ENCODE measurements around the gene CDHR3. TPM values are rescaled to one million over a fixed set of nuclear protein-coding genes. Genes with fewer than 3 reads are reported as not detected.
A peak's percentile ranks its signal among the peaks of the same experiment; 100 is the strongest.
"Not testable (repeated sequence)": the region's sequence is repeated elsewhere in the genome, so short reads cannot be mapped to it uniquely, and the experiment has no call there.

The CDHR3 gene, protein sequence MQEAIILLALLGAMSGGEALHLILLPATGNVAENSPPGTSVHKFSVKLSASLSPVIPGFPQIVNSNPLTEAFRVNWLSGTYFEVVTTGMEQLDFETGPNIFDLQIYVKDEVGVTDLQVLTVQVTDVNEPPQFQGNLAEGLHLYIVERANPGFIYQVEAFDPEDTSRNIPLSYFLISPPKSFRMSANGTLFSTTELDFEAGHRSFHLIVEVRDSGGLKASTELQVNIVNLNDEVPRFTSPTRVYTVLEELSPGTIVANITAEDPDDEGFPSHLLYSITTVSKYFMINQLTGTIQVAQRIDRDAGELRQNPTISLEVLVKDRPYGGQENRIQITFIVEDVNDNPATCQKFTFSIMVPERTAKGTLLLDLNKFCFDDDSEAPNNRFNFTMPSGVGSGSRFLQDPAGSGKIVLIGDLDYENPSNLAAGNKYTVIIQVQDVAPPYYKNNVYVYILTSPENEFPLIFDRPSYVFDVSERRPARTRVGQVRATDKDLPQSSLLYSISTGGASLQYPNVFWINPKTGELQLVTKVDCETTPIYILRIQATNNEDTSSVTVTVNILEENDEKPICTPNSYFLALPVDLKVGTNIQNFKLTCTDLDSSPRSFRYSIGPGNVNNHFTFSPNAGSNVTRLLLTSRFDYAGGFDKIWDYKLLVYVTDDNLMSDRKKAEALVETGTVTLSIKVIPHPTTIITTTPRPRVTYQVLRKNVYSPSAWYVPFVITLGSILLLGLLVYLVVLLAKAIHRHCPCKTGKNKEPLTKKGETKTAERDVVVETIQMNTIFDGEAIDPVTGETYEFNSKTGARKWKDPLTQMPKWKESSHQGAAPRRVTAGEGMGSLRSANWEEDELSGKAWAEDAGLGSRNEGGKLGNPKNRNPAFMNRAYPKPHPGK
- 0.60 and 1.1 TPM in 2 replicates for total RNA-seq

DNA sequence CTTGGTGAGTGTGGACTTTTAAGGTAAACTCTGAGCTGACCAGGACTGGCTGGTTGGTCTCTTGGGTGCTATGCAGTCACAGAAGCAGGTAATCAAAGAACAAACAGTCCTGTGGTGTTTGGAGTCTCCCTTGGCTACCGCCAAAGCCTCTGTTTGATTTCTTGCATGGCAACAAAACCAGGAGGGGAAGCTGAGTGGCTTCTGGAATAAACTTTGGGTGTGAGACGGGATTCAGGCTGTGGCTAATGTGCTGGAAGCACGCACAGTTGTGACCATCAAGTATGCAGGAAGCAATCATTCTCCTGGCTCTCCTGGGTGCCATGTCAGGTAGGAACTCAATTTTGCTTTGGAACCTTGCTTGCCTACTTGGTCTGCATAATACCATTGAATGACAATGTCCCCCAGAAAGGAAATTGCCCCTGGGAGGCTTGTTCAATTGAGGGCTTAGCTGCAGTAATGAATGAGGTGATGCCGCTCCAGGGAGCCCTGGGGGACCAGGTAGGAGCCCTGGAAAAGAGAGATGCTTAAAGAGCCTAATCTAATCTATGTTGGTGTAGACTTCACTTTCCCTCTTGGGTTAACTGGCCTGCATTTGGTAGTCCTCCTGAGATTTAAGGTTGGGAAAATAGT, at the start of gene CDHR3:
Gene CDHR3, plus strand, starts transcription at position 227 of the 630 bp plus-strand sequence. Its CDS starts 55 bp downstream, at position 282.
- no peak for DNase-seq (ENCODE audit: low read depth in 2 of 2)

DNA sequence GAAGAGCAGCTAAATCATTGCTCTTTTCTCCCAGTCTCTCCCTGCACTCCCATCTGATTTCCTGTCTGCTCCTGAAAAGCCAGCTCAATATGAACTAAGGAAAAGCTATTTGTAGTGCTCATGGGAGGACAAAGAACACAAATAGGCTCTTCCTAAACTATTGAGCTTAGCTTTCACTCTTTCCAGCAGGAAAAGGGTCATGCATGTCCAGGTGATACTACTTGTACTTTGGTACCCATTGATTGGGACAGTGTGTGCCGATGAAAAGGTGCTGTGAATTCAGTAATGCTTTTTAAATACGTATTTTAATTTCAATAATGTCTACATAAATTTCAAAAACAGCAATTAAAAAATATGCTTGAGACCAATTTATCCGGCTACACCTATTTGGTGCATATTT, 49.1 kb upstream of the CDHR3 start:
- DNase-seq (ENCODE audit: low read depth in 2 of 2), result no peak

DNA sequence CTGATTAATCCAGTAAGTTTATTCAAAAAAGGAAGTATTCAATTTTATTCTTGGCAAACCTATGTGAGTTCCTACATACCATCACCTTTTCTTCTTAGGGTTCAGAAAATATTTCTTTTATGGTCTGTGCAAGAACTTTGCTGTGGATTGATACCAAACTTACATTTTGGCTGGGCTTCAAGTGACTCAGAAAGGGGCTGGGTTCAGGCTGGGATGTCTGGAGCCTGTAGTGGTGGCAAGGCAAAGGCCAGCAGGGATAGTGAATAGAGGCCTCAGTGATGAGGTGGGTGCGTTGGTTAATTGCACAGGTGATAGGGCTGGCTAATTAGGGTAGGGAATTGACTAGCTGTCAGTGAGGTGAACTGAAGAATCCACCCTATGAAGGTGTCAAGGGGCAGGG, 46.5 kb upstream of the CDHR3 start:
- DNase-seq (ENCODE audit: low read depth in 2 of 2), result no peak

DNA sequence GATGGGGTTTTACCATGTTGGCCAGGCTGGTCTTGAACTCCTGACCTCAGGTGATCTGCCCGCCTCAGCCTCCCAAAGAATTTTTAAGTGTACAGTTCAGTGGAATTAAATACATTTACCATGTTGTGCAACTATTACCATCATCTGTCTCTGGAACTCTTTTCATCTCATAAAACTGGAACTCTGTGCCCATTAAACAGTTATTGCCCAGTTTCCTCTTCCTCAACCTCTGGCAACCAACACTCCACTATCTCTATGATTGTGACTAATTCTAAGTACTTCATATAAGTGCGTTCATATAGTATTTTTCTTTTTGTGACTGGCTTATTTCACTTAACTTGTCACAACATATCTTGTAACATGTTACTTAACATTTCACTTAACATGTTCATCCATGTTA, 45.4 kb upstream of the CDHR3 start:
- DNase-seq (ENCODE audit: low read depth in 2 of 2), result no peak

DNA sequence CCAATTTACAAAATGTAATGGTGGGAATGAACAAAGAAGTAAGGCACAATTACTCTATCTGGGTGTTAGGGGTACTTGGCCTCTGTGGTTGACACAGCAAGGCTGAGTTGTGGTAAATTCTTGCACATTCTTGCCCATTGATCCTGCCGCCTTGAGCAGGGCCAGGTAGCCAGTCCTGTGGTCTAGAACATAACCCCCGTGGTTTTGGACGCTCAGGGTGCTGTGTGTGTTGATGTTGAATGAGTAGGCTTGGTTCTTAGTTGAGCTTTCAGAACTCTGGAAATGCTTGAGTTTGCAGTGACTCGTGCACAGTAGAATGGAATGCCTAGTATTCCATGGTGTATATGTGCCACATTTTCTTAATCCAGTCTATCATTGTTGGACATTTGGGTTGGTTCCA, 42.3 kb upstream of the CDHR3 start:
- no peak for DNase-seq (ENCODE audit: low read depth in 2 of 2)

DNA sequence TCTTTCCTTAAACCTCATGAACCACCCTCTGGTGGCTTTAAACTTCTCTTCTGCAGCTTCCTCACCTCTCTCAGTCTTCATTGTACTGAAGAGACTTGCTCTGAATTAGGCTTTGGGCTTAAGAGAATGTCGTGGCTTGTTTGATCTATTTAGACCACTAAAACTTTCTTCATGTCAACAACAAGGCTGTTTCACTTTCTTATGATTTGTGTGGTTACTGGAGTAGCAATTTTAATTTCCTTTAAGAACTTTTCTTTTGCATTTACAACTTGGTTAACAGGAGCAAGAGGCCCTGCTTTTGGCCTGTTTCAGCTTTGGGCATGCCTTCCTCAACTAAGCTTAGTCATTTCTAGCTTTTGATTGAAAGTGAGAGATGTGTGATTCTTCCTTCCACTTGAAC, 38.1 kb upstream of the CDHR3 start:
- no peak for DNase-seq (ENCODE audit: low read depth in 2 of 2)

DNA sequence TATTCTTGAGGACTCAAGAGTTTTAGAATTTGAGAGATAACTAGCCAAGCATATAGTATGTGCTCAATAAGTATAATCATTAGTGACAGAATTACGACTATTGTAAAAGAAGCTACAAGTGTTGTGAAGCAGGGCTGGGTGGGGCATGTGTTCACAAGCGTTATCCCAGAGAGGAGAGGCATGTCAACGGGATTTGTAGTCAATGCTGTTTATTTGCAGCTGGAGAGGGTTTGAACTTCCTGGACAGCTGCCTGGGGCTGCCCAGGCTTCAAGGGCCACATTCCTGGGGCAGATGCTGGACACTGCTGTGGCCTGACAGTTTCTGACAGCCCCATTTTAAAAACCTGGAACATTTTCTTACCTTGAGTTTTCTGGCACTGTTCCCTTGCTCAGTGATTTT, 36.9 kb upstream of the CDHR3 start:
- no peak for DNase-seq (ENCODE audit: low read depth in 2 of 2)

DNA sequence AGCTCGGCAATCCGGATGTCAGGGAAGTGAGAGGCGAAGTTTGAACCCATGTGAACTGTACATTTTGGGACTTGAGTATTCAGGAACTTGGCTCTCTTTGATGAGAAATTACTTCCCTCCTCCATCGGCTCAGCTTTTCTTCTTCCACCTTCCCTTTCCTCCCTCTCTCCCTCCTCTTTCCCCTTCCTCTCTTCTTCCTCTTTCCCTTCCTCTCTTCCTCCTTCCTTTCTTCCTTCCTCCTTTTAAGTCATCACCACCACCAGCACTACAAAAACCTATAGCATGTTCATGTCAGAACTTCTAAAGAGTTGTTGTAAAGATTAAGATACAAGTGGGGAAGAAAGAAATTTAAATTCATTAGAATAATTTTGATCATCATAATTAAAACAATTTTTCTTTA, 31.9 kb upstream of the CDHR3 start:
- DNase-seq (ENCODE audit: low read depth in 2 of 2), result no peak

DNA sequence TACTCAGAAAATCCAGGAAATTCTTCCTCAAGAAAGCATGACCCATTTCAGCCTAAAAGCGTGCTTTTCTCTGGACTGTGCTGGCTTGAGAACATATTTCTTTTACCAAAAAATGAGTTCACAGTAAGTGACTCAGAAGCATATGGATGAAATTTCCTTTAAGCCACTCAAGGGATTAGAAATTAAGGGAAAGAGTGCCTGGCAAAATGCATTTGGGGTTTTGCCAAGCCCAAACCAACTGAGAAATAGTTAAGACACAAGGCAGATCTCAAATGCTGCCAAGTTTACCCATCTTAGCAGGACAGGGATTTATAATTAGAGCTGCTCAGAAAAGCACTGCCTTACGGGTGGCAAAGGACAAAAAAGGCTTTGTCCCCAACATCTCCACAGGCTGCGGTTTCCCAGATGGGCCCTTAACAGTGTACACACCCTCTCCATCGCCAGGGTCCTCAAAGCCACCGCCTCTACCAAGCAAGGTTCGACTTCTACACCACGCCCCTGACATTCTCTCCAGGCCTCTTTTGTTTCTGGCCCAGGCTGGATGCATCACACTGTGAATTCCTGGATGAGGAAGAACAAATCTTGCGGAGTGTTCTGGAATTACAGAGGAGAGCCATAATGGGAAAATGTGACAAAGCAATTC, 30.1 kb upstream of the CDHR3 start:
- DNase-seq (ENCODE audit: low read depth in 2 of 2), result peak in 1 of 2 donors; percentile 6

DNA sequence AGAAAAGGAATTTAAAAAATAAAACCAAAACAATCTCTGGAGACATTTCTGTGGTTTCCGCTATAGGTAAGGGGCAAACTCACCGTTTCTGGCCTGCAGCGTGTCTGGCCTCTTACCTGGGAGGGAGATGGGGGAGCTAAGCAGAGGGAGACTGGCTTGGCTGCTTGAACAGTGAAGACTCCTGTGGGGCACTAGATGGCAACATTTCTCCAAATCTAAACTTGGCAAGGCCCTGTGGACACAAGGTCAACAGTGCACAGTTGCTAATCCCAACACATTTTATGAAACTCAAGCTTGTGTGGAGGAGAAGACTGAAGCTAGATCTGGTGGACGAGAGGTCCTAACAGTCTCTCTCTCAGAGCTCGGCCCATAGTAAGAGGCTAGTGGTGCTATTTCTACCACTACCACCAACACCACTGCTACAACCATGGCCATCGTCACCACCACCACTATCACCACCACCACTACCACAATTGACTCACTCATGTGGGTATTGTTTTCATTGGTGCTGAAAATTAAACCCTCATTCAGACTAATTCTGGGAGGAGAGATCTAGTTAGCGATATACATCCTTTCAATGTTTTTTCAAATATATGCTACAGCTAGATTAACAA, 28.4 kb upstream of the CDHR3 start:
- peak; percentile 34 to 36 for DNase-seq (ENCODE audit: low read depth in 2 of 2)

DNA sequence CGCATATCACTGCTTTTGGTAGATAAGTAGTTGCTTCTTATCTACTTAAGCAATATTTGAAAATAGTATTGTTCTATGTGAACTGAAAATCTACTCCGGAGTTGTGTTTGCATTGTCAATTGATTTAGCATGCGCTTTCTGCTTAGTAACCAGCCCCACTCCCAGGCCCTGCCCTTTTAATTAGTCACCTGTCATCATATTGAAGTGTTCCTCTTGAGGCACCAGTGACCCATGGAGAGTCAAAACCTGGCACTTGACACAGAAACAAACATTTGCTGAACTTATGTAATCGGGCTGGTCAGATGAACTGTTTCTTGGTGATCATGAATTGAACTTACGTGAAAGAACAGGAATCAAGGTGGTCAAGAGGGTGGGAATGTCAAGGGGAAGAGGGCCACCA, 27.8 kb upstream of the CDHR3 start:
- DNase-seq (ENCODE audit: low read depth in 2 of 2), result no peak

DNA sequence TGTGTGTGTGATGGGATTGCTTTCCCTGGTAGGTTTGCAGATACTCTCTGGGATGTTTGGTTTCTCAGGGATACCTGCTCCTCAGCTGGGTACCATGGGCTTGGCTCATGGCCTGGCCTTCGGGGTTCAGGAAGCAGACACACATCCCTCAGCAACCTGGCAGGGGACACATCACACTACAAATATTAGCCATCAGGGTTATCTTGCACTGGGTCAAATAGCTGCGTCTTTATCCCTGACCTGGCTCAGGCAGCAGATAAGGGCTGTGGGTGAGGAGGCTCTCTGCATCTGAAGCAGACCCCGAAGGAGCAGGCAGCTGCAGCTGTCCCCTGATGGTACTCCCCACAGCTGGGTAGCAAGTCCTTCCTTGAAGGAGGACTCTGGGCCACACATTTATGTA, 25.7 kb upstream of the CDHR3 start:
- DNase-seq (ENCODE audit: low read depth in 2 of 2), result no peak

DNA sequence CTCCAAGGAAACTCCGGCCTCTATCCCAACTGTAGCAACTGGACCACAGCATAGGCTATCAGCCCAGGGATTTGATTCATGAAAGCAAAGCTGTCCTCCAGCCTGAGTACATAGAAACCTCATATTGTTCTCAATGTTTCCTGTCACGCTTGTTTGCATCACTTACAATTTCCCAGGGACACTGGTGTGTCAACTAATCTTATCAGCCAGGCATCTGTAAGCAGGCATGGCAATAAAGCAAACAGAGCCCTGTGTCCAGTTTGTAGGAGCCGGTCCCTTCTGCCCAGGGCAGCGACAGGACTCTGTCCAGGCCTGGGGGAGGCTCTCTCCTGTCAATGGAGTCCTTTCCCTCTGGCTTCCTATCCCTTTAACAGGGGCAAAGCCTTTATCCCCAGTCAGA, 23.0 kb upstream of the CDHR3 start:
- peak in 1 of 2 donors; percentile 29 for DNase-seq (ENCODE audit: low read depth in 2 of 2)

DNA sequence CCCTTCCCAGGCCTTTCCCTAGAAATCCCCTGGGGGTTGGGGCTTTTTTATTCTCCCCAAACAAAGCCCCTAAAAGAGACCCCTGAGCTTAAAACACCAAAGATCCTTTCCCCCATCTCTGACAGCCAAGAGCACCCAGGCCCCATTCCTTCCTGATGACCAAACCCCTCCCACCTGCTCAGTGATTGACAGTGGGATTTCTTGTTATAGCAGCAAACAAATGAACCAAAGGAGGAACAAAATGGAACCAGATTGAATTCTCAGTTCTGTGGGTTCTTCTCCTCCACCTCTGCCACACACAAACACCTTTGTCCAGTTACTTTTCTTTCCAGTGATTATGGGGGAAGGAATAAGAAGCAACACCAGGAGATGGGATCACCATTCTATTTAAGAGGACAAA, 21.5 kb upstream of the CDHR3 start:
- DNase-seq (ENCODE audit: low read depth in 2 of 2), result no peak

DNA sequence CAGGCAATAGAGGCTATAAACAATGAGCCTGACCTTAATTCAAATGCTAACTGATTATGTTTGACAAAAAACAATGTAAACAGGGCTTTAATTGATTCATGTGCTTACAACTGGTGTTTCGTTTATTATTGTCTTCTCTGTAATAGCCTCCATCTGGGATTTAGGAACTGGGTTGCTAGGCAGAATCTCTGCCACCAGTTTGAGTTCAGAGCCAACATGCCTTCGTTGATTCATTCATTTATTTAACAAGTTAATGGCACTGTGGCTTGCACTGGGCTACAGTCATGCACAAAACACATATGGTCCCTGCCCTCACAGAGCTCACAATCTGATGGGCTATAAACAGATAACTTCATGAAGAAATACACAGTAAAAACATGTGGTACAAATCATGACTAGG, 19.6 kb upstream of the CDHR3 start:
- DNase-seq (ENCODE audit: low read depth in 2 of 2), result no peak

DNA sequence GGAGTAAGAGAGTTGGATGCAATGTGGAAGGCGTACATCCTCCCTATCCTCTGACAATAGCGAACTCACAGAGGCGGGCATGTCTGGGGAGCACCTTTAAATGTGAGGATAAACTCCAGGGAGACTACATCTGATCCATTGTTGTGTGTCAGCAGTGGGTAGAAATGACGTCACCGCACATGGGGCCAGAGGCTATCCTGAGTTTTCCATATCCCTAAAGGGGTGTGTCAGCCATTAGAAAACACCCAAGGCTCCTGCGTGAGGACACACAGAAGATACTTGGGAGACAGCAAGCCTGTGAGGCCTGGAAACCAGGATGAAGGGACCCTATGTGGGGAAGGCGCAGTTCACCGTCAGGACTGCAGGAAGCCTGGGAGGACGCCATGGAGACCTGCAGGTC, 17.2 kb upstream of the CDHR3 start:
- no peak for DNase-seq (ENCODE audit: low read depth in 2 of 2)

DNA sequence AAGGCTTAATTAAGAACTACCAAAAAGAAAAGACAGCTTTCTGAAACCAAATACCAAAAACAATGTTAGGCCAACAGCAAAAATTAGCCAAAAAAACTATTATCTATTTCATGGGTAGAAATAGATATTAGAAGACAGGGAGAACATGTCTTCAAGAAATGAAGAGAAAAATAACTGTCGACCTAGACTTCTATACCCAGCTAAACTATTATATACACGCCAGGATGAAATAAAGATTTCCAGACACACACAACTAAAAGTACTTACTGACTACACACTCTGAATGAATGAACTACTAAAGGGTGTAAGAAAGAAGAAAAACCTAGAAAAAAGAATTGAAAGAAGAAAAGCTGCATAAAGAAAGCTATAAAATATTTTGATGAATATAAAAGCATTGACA, 11.5 kb upstream of the CDHR3 start:
- DNase-seq (ENCODE audit: low read depth in 2 of 2), result no peak

DNA sequence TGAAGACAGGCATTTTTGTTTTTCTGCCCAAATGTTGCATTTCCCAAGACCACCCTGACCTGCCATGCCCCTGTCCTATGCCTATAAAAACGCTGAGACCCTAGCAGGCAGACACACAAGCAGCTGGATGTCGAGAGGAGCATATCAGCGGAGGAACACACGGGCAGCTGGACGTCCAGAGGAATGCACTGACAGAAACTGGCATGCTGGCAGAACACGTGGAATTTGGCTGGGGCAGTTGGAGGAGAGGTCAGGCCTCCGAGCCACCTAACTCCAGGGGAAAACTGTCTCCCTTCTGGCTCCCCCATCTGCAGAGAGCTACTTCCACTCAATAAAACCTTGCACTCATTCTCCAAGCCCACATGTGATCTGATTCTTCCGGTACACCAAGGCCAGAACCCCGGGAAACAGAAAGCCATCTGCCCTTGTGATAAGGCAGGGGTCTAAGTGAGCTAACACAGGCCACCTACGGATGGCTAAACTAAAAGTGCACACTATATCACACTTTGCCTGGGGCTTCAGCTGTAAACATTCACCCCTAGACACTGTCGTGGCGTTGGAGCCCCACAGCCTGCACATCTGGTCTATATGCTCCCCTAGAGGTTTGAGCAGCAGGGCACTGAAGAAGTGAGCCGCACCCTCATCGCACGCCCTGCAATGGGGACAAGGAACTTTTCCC, 10.0 kb upstream of the CDHR3 start:
- no peak for DNase-seq (ENCODE audit: low read depth in 2 of 2)

DNA sequence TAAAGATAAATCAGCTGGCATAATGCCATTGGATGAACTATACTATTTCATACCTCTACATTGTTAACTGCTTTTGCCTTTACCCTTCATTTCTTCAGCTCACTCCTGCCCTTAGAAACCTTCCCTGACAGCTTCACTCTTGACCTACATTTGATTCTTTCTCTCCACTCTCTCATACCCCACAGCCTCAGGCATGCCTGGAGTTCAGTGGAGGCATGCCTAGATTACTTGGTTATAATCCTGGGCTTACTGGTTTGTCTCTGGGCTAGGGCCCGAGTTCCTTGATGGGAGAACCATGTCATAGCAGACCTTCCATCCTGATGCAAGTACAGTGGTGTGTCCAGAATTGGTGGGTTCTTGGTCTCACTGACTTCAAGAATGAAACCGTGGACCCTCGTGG, 8.4 kb upstream of the CDHR3 start:
- no peak for DNase-seq (ENCODE audit: low read depth in 2 of 2)

DNA sequence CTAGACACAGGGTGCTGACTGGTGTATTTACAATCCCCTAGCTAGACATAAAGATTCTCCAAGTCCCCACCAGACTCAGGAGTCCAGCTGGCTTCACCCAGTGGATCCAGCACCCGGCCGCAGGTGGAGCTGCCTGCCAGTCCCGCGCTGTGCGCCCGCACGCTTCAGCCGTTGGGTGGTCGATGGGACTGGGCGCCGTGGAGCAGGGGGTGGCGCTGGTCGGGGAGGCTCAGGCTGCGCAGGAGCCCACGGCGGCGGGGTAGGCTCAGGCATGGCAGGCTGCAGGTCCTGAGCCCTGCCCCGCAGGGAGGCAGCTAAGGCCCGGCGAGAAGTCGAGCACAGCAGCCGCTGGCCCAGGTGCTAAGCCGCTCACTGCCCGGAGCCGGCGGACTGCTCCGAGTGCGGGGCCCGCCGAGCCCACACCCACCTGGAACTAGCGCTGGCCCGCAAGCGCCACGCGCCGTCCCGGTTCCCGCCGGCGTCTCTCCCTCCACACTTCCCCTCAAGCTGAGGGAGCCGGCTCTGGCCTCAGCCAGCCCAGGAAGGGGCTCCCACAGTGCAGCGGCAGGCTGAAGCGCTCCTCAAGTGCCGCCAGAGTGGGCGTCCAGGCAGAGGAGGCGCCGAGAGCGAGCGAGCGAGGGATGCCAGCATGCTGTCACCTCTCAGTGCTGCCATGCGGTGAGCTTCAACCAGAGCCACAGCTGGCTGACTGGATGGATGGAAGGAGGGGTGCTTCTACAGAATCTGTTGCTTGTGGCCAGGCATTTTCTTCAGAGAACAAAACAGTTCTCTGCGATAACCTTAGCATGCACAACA, 7.2 kb upstream of the CDHR3 start:
- DNase-seq (ENCODE audit: low read depth in 2 of 2), result not testable (repeated sequence)
